HG03342 (cell line): ENCODE data around the gene OLFM2.
"Not testable (repeated sequence)": the region's sequence is repeated elsewhere in the genome, so short reads cannot be mapped to it uniquely, and the experiment has no call there.

Experiments
- ATAC-seq: cut with Tn5 transposase; IDR thresholded peaks from one replicate; pipeline ENCODE4 v1.9.1; 2021; ENCODE audit warnings: mild to moderate bottlenecking, moderate library complexity; ENCODE audit not compliant: unreplicated experiment

The OLFM2 gene

GRCh38 chr19:9836021-9836420 is 100.3 kb downstream of the OLFM2 start:
- no peak for ATAC-seq

- peak; percentile 11 for ATAC-seq
Observed at GRCh38 chr19:9835507-9835949, 100.8 kb downstream of the OLFM2 start.

DNA sequence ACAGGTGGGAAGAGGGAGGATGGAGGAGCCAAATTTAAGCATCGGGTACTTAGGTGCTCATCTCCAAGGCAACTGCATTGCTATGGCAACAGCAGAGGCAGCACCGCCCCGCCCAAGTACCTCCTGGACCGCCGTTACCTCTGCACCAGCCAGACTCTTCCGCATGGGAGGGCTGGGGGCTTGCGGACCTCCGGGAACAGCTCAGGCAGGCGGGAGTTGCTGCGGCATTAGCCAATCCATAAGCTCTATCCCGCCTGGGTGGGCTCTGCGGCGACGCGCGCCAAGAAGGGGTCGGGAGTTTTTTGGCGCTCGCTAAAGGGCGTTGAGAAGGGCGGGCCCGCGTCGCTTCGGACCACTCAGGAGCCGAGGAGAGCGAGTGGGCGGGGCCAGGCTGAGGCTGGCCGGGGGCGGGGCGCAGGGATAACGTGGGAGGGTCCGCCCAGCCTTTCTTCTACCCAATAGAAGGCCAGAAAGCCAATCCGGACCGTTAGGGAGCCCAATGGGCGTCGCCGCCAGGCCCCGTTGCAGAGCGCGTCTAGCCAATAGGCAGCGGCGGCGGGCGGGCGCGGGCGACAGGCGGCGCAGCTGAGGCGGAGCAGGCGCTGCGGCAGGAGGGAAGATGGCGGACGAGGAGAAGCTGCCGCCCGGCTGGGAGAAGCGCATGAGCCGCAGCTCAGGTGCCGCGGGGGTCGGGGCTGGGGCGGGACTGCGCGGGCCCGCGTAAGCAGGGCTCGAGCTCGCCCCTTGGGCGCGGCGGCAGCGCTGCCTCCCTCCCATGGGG is 101.4 kb downstream of the OLFM2 start, which contains the start of gene PIN1:
PIN1 (plus strand) TSS at position 593 of the 781 bp plus-strand sequence; CDS start at position 620, 27 bp downstream.
- peak; percentile 92 for ATAC-seq

DNA sequence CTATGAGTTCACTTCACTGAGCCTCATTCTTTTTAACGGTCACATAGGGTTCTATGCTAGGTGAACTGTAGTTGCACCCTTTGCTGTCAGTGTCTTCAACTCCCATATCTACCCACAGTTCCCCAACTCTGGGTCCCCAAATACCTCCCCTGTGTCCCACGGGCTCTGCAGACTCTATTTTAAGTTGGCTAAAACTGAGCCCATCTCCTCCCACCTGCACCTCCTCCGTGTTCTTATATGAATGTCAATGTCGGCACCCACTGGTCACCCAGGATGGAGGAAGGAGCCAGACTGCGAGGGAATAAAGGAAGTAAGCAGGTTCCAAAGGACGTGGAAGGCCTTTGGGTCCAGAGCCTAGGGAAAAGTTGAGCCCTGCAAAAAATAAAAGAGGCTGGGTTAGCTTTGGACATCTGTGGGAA is 102.0 kb downstream of the OLFM2 start:
- no peak for ATAC-seq

GRCh38 chr19:9828551-9829063 is 107.7 kb downstream of the OLFM2 start:
- ATAC-seq, result no peak

DNA sequence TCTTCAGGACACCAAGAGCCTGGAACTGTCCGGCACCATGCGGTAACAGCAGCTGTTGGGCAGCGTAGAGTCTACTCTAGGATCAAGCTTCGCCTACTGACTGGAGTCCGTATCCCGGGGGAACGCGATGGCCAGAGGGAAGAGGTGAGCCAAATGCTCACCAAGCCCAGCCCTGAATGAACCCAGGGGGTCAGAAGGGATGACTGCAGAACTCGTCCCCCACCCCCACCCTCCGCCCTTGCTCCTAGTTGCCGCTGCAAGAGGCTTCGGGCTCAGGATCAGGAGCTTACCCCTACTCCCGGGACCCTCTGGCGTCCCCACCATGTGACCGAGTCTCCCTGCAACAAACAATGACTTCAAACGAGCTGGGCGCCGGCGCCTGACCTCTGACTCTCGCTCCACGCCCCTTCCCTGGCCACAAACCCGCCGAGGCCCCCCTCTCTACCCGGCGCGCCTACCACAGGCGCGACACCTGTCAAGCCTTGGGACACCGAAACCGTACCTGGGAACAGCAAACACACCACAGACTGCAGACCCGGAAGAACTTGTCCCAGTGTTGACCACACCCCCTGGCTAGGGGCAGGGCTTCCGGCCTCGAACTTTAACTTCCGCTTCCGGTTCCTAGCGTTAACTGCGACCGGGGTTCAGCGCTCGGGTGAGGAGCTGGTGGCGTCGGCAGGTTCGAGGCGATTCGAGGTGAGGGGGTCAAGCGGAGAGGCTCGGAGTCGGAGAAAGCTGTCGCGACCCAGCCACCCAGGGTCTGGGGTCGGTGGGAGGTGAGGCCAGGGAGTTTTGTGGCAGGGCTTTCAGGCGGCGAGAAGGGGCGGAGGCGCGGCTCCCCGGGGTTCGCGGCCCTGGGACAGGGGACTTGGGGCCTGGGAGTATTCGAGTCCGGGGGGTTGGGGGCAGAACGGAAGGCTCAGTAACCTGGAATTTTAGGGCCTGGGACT is 108.8 kb downstream of the OLFM2 start, which contains the start of gene UBL5:
UBL5 (plus strand) TSS at position 630 of the 950 bp plus-strand sequence. CDS start 420 bp downstream, outside the sequence.
- peak; percentile 84 for ATAC-seq

DNA sequence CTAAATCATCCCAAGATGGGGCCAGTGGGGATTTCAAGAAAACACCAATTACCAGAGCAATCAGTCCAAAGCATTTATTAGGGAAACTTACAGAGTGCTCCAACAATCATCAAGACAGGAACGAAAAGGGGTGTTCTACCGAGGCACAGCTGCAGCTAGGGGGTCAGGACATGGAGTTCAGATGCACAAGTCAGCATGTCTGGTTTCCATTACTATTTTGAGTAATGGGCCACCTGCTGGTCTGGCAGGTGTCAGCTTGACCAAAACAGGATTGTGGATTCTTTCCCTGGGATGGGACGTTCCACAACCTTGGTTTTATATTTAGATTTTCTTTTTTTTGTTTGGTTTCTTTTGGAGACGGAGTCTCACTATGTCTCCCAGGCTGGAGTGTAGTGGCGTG is 112.5 kb downstream of the OLFM2 start:
- ATAC-seq, result no peak

GRCh38 chr19:9820034-9820433 is 116.3 kb downstream of the OLFM2 start:
- not testable (repeated sequence) for ATAC-seq

- ATAC-seq, result no peak
Observed at GRCh38 chr19:9819596-9819909, 116.8 kb downstream of the OLFM2 start.

GRCh38 chr19:9818734-9819595 is 117.3 kb downstream of the OLFM2 start, which contains the start of gene FBXL12:
FBXL12 (minus strand) TSS chr19:9819079; CDS start chr19:9818813, 266 bp downstream.
- ATAC-seq, result peak; percentile 80

DNA sequence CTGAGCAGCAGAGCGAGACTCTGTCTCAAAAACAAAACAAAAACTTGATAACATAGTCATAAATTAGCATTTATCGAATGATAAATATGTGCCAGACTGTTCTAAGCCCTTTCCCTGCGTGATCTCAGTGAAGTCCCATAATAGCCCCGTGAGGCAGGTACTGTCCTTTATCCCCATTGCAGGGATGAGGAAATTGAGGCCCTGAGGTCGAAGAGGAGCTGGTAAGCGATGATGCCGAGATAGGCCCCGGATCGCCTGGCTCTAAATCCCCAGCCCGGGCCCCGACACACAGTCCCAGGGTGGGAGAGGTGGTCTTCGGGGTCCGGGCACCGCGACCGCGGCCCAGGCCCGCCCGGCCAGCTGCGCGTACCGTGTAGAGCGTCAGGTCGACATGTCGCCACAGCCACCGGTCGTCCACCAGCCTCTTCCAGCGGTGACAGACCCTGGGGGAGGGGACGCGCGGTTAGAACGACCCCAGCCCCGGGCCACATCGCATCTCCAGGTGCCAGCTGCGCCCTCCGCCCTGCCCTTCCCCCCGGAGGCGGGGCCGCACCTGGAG is 118.1 kb downstream of the OLFM2 start:
- no peak for ATAC-seq

DNA sequence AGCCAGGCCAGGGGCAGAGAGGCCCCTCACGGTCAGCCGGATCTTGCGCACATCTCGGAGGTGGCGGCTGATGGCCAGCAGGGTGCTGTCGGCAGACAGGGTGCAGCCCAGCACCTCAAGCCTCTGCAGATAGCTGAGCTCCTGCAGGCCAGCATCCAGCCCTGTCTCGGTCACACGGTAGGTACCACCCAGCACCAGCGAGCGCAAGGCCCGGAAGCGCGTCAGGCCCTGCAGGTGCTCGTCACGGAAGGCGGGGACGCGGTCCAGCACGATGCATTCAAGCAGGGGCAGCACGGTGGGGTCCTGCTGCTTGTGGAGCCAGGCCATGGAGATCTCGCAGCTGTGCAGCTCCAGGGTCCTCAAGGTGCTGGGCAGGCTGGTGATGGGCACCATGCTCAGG is 125.2 kb downstream of the OLFM2 start:
- no peak for ATAC-seq

DNA sequence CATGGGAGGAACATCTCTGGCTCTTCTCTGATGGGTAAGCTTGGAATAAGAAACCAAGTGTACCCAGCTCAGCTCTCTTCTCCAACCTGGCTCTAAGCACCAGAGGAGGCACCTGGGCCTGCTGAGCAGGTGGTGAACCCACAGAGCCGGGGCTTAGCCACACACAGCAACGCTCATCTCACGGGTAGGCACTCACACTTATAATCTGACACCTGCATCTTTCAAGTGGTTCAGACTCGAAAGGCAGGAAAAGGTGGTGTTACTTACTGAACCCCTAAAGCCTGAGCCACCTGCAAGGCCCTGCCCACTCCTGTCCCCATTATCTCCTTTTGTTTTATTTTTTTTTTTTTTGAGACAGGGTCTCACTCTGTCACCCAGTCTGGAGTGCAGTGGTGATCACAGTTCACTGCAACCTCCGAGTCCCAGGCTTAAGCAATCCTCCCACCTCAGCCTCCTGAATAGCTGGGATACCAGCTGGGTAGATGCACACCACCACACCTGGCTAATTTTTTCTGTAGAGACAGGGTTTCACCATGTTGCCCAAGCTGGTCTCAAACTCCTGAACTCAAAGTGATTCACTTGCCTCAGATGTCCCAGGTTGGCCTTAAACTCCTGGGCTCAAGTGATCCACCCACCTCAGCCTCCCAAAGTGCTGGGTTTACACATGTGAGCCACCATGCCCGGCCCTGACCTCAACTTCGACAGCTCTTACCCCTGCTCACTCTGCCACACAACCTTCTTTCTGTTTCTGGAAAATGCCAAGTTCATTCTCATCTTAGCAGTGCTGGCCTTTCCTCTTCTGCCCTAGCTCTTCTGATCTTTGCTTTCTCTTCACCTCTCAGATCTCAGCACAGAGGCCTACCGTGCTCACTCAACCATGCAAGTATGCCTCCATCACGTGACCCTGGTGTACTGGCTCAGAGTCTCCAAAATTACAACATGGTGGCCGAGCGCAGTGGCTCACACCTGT is 127.2 kb downstream of the OLFM2 start:
- ATAC-seq, result no peak

GRCh38 chr19:9806803-9807202 is 129.5 kb downstream of the OLFM2 start:
- no peak for ATAC-seq
